Left lung (tissue), 10 donors: ENCODE data around the gene AUTS2. TPM values are rescaled to one million over a fixed set of nuclear protein-coding genes. Genes with fewer than 3 reads are reported as not detected.

Experiments used
- ATAC-seq: fragments of 200-7000 bp; cut with Tn5 transposase; one replicate; pipeline ENCODE4 v1.9.1; 2020; ENCODE audit warnings: moderate library complexity
- DNase-seq, 4 donors: peaks; one replicate each; pipeline ENCODE4 v3.0.0-alpha.2; 2013 to 2020
- H3K27ac ChIP-seq, 2 donors: fragments of 200-600 bp; sonication (generic) in 1 of 2; one replicate each; pipeline versions ENCODE4 v1.5.0 to v1.8.0; 2020 to 2021
- H3K27me3 ChIP-seq, 2 donors: fragments of 200-600 bp; sonication (generic) in 1 of 2; one replicate each; pipeline versions ENCODE4 v1.5.0 to v1.8.0; 2020 to 2021
- H3K36me3 ChIP-seq, 2 donors: fragments of 200-600 bp; sonication (generic) in 1 of 2; one replicate each; pipeline versions ENCODE4 v1.5.0 to v1.8.0; 2020 to 2021
- H3K4me1 ChIP-seq, 2 donors: fragments of 200-600 bp; one replicate each; pipeline ENCODE4 v1.8.0; 2021
- H3K4me3 ChIP-seq, 2 donors: fragments of 200-600 bp; sonication (generic) in 1 of 2; one replicate each; pipeline versions ENCODE4 v1.5.0 to v1.8.0; 2020 to 2021; ENCODE audit warnings: mild to moderate bottlenecking in 1 of 2
- H3K9me3 ChIP-seq, 2 donors: fragments of 200-600 bp; sonication (generic) in 1 of 2; one replicate each; pipeline versions ENCODE4 v1.5.0 to v1.8.0; 2020 to 2021
- intact Hi-C, 2 donors: fragments of 100-400 bp; cut with DNase I; formaldehyde crosslinking; loops; one replicate each; pipeline versions ENCODE4 v1.11.2 to v1.14.2; 2022
- polyA plus RNA-seq, 6 donors: library from polyadenylated mRNA; unstranded; fragments of 120-200 nt; gene quantifications; one replicate each; pipeline ENCODE4 v1.2.1, GENCODE V29; 2013; ENCODE audit not compliant: insufficient read length in 6 of 6
- total RNA-seq, 2 donors: library from RNA; stranded (reverse); fragmentation: NEBNext Ultra II Directional; extraction: Animal tissue kit (Norgen Biotek cat#: 25700); gene quantifications; one replicate each; pipeline ENCODE4 v1.2.1, GENCODE V29; 2021
- TF ChIP-seq, protein P1 (sequence below), 2 donors: fragments of 200-600 bp; sonication (generic) in 1 of 2; IDR thresholded peaks; one replicate each; pipeline versions ENCODE4 v1.5.0 to v1.8.0; 2021; ENCODE audit warnings: antibody characterized with exemption in 2 of 2
- donor health status: DM: no; HTN: yes; CAD: no.
- donor health status: DM: no; HTN: no; CAD: no.

Gene AUTS2
- total and polyA plus RNA-seq, 8 donors: 40.4 to 119 (median 103) TPM

DNA sequence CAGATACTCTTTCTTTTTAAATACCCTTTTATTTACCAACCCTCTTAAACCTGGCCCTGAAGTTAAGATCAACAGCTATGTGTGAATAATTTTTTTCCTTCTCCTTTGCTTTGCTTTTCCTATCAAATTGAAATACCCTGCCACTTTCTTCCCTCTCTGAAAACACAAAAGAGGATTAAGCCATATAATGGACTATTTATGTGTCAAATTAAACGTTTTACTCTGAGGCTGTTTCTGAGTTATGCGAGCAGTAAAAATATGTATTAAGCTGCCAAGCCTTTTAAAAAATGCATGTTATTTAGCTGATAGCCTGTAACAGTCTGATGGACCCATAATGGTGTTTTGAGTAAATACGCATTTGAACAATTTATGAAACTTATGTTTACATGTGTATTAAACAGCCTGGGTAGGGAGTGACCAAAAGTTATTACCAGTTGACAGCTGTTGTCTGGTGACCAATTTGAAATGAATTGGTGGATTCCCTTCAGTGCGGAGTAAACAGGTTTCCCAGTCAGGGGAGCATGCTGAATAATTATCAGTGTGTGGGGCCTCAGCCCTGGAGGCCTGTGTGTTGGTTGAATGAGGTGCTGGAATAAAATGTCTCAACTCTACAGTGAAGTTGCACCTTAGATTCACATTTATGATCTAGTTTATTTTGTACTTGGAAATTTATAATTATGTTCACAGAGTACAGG, 89.6 kb downstream of the AUTS2 start:
- TF ChIP-seq, protein P1, sequence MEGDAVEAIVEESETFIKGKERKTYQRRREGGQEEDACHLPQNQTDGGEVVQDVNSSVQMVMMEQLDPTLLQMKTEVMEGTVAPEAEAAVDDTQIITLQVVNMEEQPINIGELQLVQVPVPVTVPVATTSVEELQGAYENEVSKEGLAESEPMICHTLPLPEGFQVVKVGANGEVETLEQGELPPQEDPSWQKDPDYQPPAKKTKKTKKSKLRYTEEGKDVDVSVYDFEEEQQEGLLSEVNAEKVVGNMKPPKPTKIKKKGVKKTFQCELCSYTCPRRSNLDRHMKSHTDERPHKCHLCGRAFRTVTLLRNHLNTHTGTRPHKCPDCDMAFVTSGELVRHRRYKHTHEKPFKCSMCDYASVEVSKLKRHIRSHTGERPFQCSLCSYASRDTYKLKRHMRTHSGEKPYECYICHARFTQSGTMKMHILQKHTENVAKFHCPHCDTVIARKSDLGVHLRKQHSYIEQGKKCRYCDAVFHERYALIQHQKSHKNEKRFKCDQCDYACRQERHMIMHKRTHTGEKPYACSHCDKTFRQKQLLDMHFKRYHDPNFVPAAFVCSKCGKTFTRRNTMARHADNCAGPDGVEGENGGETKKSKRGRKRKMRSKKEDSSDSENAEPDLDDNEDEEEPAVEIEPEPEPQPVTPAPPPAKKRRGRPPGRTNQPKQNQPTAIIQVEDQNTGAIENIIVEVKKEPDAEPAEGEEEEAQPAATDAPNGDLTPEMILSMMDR (IDR thresholded peaks at IDR 0.05): no peak
- intact Hi-C loops: no loop called here

DNA sequence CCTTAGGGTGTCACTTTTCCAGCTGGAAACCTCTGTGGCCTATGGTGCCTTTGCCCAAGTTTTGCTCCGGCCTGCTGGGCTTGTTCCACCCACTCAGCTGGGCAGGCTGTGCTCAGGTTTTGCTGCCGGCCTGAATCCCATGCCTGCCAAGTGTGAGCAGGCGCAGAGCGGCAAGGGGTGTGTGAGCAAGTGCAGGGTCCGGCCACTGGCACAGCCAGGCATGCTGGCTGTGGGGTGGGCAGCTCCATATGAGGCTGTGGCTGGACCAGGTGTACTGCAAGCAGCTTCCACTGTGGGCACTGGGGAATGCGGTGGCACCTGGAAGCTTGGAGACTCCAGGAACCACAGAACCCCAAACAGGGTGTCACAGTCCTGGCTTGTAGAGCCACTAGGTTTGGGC, 92.1 kb downstream of the AUTS2 start:
- Histone ChIP-seq H3K4me3 (no peak overlapping the region), H3K4me1 (no peaks in the 10 kb centered on the region), H3K36me3 (no peaks in the 10 kb centered on the region), H3K27ac (no peak overlapping the region), H3K27me3 (no peaks in the 10 kb centered on the region), H3K9me3 (no peaks in the 10 kb centered on the region)
- DNase-seq (no peak), ATAC-seq (no peak)
- TF ChIP-seq, protein P1 (IDR thresholded peaks at IDR 0.05): no peak
- intact Hi-C loops: no loop called here

More for the DNA sequence above, 89.6 kb downstream of the AUTS2 start:
- H3K36me3 ChIP-seq: no peaks in the 10 kb centered on the region
- no peaks in the 10 kb centered on the region for H3K9me3 ChIP-seq
- no peak overlapping the region for H3K4me3 ChIP-seq
- no peaks in the 10 kb centered on the region for H3K4me1 ChIP-seq
- DNase-seq: no peak
- H3K27ac ChIP-seq: no peak overlapping the region
- no peaks in the 10 kb centered on the region for H3K27me3 ChIP-seq
- ATAC-seq: no peak

DNA sequence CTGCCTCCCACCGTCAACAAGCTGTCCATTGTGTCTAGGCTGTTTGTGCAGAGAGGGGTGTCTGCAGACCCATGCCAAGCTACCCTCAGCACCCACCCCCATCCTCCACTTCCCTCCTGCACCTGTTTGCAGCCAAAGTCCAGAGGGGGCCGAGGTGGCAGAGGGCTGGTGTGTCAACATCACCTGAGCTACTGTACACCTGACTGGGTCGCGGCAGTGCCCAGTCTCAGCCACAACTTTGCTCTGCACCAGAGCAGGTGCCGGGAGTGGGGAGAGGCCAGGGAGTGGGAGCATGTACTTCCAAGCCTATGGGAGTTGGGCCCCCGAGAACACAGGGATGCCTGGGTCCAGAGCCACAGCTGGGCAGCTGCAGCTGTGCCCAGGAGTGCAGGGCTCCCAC, 93.1 kb downstream of the AUTS2 start:
- intact Hi-C loops: no loop called here
- DNase-seq (no peak), ATAC-seq (no peak)
- no peak overlapping the region for H3K27ac ChIP-seq
- no peaks in the 10 kb centered on the region for H3K27me3 ChIP-seq
- H3K36me3 ChIP-seq: no peaks in the 10 kb centered on the region
- TF ChIP-seq, protein P1 (IDR thresholded peaks at IDR 0.05): no peak
- no peaks in the 10 kb centered on the region for H3K4me1 ChIP-seq
- H3K4me3 ChIP-seq: no peak overlapping the region
- no peaks in the 10 kb centered on the region for H3K9me3 ChIP-seq

DNA sequence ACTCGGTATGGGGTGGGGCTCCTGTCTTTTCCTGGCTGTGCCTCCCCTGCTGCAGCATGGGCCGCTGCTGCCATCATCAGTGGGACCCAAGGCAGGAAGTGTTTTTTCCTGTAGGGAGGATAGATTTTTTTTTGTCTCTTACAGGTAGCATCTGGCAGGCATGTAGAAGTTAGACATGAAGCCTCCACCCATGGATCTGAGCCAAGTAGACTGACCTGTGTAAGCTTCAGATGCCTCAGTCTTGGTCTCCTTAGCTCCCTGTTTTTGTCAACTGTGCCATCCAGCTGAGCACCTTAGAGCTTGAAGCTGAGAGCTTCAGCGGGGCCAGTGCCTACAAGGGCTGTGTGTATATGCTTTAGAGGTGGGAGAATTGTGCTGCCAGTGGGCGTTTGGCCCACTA, 93.5 kb downstream of the AUTS2 start:
- no peak for ATAC-seq
- Histone ChIP-seq H3K9me3 (no peaks in the 10 kb centered on the region), H3K4me1 (no peaks in the 10 kb centered on the region), H3K27ac (no peak overlapping the region), H3K36me3 (no peaks in the 10 kb centered on the region), H3K4me3 (no peak overlapping the region), H3K27me3 (no peaks in the 10 kb centered on the region)
- TF ChIP-seq, protein P1 (IDR thresholded peaks at IDR 0.05): no peak
- intact Hi-C loops: no loop called here
- DNase-seq: no peak

DNA sequence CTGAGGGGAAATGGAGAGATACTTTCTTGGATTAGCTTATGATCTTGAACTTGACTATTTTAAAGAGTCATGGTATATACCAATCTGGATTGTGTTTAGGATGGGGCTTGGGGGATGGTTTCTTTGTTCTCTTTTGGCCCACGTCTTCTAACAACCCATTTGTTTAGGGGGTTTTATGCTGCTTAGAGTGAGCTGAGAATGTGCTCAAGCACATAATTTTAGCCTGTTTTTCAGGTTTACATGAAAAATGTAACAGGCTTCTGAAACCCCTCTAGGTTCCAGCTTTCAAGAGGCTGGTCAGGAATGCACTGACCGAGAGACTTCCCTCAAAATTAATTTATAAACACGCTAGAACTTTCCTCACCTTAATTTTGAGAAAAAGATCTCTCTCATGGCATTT, 94.3 kb downstream of the AUTS2 start:
- TF ChIP-seq, protein P1 (IDR thresholded peaks at IDR 0.05): no peak
- Histone ChIP-seq H3K27me3 (no peaks in the 10 kb centered on the region), H3K27ac (no peak overlapping the region), H3K4me3 (no peak overlapping the region), H3K36me3 (no peaks in the 10 kb centered on the region), H3K9me3 (no peaks in the 10 kb centered on the region), H3K4me1 (no peaks in the 10 kb centered on the region)
- intact Hi-C loops: no loop called here
- ATAC-seq: no peak
- DNase-seq: peak in 1 of 4 donors; percentile 34
